ENCODE data around the gene CELSR1. TPM values are rescaled to one million over a fixed set of nuclear protein-coding genes. Genes with fewer than 3 reads are reported as not detected.

Gene CELSR1
- total RNA-seq, 3 donors from 2014 or later, result 0.22 to 0.63 (median 0.38) TPM

GRCh38 chr22:46578251-46578823, 40.9 kb upstream of the CELSR1 start:
- DNase-seq (no peak), ATAC-seq (no peak)
- H3K4me1 Mint-ChIP-seq (ENCODE audit: low read depth), result peaks cover 36% of the 10 kb centered on the region

GRCh38 chr22:46577368-46578249, 40.2 kb upstream of the CELSR1 start:
- peak overlapping the region; percentile 93 for H3K4me3 Mint-ChIP-seq
- ATAC-seq (peak; percentile 38 to 41), DNase-seq (no peak)
- no peaks in the 10 kb centered on the region for H3K27me3 Mint-ChIP-seq (ENCODE audit: low read depth)
- H3K9me3 Mint-ChIP-seq, result no peaks in the 10 kb centered on the region
- peaks cover 36% of the 10 kb centered on the region for H3K4me1 Mint-ChIP-seq (ENCODE audit: low read depth)
- no peaks in the 10 kb centered on the region for H3K36me3 Mint-ChIP-seq (ENCODE audit: insufficient read depth)

More at GRCh38 chr22:46578251-46578823, 40.9 kb upstream of the CELSR1 start:
- no peaks in the 10 kb centered on the region for H3K27me3 Mint-ChIP-seq (ENCODE audit: low read depth)
- H3K9me3 Mint-ChIP-seq, result no peaks in the 10 kb centered on the region
- peak overlapping the region; percentile 93 for H3K4me3 Mint-ChIP-seq
- H3K36me3 Mint-ChIP-seq (ENCODE audit: insufficient read depth), result no peaks in the 10 kb centered on the region

- no peaks in the 10 kb centered on the region for H3K36me3 Mint-ChIP-seq (ENCODE audit: insufficient read depth)
- H3K9me3 Mint-ChIP-seq, result peaks cover 6% of the 10 kb centered on the region
- no peaks in the 10 kb centered on the region for H3K27me3 Mint-ChIP-seq (ENCODE audit: low read depth)
- H3K4me1 Mint-ChIP-seq (ENCODE audit: low read depth), result peaks cover 35% of the 10 kb centered on the region
- ATAC-seq (peak; percentile 77 to 79), DNase-seq (peak; percentile 62)
- peak overlapping the region; percentile 80 for H3K4me3 Mint-ChIP-seq
Observed at GRCh38 chr22:46576556-46577367, 39.3 kb upstream of the CELSR1 start.

GRCh38 chr22:46575911-46576555, 38.6 kb upstream of the CELSR1 start:
- no peak for DNase-seq
- no peaks in the 10 kb centered on the region for H3K27me3 Mint-ChIP-seq (ENCODE audit: low read depth)
- peaks cover 12% of the 10 kb centered on the region for H3K9me3 Mint-ChIP-seq

GRCh38 chr22:46574993-46575910, 37.8 kb upstream of the CELSR1 start:
- Mint-ChIP-seq H3K4me3 (peak overlapping the region; percentile 80), H3K9me3 (peaks cover 12% of the 10 kb centered on the region), H3K27me3 (ENCODE audit: low read depth) (no peaks in the 10 kb centered on the region), H3K4me1 (ENCODE audit: low read depth) (peaks cover 29% of the 10 kb centered on the region), H3K36me3 (ENCODE audit: insufficient read depth) (no peaks in the 10 kb centered on the region)
- DNase-seq (no peak), ATAC-seq (no peak)

More at GRCh38 chr22:46575911-46576555, 38.6 kb upstream of the CELSR1 start:
- H3K36me3 Mint-ChIP-seq (ENCODE audit: insufficient read depth), result no peaks in the 10 kb centered on the region
- ATAC-seq, result peak in 1 of 2 donors; percentile 1
- peaks cover 31% of the 10 kb centered on the region for H3K4me1 Mint-ChIP-seq (ENCODE audit: low read depth)
- H3K4me3 Mint-ChIP-seq, result peak overlapping the region; percentile 80

GRCh38 chr22:46574438-46574992, 37.1 kb upstream of the CELSR1 start:
- ATAC-seq (no peak), DNase-seq (no peak)
- H3K4me3 Mint-ChIP-seq, result no peak overlapping the region
- no peaks in the 10 kb centered on the region for H3K27me3 Mint-ChIP-seq (ENCODE audit: low read depth)
- H3K9me3 Mint-ChIP-seq, result peaks cover 12% of the 10 kb centered on the region
- no peaks in the 10 kb centered on the region for H3K36me3 Mint-ChIP-seq (ENCODE audit: insufficient read depth)
- peaks cover 29% of the 10 kb centered on the region for H3K4me1 Mint-ChIP-seq (ENCODE audit: low read depth)

GRCh38 chr22:46573781-46574437, 36.5 kb upstream of the CELSR1 start:
- no peak for ATAC-seq
- DNase-seq, result no peak
- Mint-ChIP-seq H3K36me3 (ENCODE audit: insufficient read depth) (no peaks in the 10 kb centered on the region), H3K9me3 (peaks cover 12% of the 10 kb centered on the region), H3K4me3 (no peak overlapping the region), H3K27me3 (ENCODE audit: low read depth) (no peaks in the 10 kb centered on the region), H3K4me1 (ENCODE audit: low read depth) (peaks cover 25% of the 10 kb centered on the region)

GRCh38 chr22:46572911-46573780, 35.7 kb upstream of the CELSR1 start:
- DNase-seq, result no peak
- Mint-ChIP-seq H3K27me3 (ENCODE audit: low read depth) (no peaks in the 10 kb centered on the region), H3K9me3 (peaks cover 12% of the 10 kb centered on the region), H3K36me3 (ENCODE audit: insufficient read depth) (no peaks in the 10 kb centered on the region), H3K4me3 (no peak overlapping the region), H3K4me1 (ENCODE audit: low read depth) (peaks cover 17% of the 10 kb centered on the region)
- no peak for ATAC-seq

GRCh38 chr22:46571642-46572250, 34.3 kb upstream of the CELSR1 start:
- no peaks in the 10 kb centered on the region for H3K27me3 Mint-ChIP-seq (ENCODE audit: low read depth)
- H3K4me3 Mint-ChIP-seq, result no peak overlapping the region
- DNase-seq (no peak), ATAC-seq (no peak)
- H3K4me1 Mint-ChIP-seq (ENCODE audit: low read depth), result peaks cover 14% of the 10 kb centered on the region
- H3K9me3 Mint-ChIP-seq, result peaks cover 12% of the 10 kb centered on the region
- H3K36me3 Mint-ChIP-seq (ENCODE audit: insufficient read depth), result no peaks in the 10 kb centered on the region

- Mint-ChIP-seq H3K4me1 (ENCODE audit: low read depth) (peaks cover 2% of the 10 kb centered on the region), H3K27me3 (ENCODE audit: low read depth) (no peaks in the 10 kb centered on the region), H3K9me3 (peaks cover 12% of the 10 kb centered on the region), H3K4me3 (no peak overlapping the region), H3K36me3 (ENCODE audit: insufficient read depth) (no peaks in the 10 kb centered on the region)
- DNase-seq, result no peak
- no peak for ATAC-seq
Observed at GRCh38 chr22:46569848-46570695, 32.7 kb upstream of the CELSR1 start.
